Jurkat, Clone E6-1 (cell line): ENCODE results near the gene EGFL7.
"Not testable (repeated sequence)": the region's sequence is repeated elsewhere in the genome, so short reads cannot be mapped to it uniquely, and the experiment has no call there.

Experiments
- DNase-seq: peaks from one replicate; pipeline ENCODE4 v3.0.0-alpha.2; 2011; ENCODE audit warnings: low read depth, low spot score
- H3K4me3 ChIP-seq: 2 replicates; pipeline ENCODE4 v1.5.1; 2011; ENCODE audit warnings: mild to moderate bottlenecking, low read length, control low read depth, moderate library complexity

The EGFL7 gene

DNA sequence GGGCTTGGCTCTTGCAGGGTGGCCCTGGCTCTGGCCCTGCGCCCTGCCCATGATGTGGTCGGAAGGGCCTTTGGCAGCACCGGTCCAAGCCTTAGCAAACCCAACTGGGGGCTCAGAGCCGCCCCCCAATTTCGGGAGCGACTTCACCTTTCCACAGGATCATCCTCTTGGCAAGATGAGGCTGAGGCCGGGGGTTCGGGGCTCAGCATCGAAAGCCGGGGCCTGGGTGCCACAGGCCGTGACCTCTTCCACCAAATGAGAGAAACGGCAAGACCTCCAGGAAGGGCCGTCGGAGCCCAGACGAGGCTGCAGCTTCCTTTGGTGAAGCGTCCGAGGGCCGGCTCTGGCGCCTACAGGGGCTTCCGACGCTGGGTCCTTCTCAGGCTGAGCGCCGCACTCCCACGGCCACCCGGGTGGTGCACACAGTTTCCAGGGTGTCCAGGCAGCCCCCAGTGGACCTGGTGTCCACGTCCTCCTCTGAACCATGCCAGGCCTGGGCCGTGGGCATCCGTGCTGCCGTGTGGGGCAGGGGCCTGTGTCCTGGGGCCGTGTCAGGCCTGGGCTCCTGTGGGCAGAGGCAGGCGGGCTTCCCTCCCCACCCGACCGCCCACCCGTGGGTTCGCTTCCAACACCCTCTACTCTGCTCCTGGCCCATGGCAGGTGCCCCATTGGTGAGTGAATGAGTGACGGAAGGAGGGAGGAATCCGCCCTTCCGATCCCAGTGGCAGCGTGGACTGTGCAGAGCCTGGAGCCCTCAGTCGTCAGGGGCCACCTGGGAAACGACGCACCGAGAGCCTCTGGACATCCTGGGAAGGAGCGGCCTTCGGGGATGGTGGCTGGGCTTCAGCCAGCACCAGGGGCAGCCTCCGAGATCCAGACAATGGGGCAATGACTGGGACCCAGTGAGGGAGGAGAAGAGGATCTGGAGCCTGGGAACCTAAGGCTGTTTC is 29.7 kb downstream of the EGFL7 start:
- no peak overlapping the region for H3K4me3 ChIP-seq
- DNase-seq: no peak

DNA sequence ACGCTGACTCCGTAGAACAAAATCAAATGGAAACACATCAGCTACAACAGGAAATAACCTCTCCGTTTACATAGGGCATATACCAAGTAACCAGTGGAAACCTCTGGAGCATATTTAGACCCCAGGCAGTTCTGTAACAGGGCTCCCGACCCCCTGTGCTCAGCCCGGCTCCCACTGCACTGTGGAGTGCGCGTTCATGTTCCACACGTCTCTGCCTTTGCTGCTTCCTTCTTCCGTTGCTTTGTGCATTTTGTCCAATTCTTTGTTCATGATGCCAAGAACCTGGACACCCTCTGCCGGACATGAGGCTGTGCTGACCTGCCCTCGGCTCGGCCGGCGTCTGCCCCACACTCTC is 30.4 kb downstream of the EGFL7 start:
- DNase-seq: no peak
- no peak overlapping the region for H3K4me3 ChIP-seq

DNA sequence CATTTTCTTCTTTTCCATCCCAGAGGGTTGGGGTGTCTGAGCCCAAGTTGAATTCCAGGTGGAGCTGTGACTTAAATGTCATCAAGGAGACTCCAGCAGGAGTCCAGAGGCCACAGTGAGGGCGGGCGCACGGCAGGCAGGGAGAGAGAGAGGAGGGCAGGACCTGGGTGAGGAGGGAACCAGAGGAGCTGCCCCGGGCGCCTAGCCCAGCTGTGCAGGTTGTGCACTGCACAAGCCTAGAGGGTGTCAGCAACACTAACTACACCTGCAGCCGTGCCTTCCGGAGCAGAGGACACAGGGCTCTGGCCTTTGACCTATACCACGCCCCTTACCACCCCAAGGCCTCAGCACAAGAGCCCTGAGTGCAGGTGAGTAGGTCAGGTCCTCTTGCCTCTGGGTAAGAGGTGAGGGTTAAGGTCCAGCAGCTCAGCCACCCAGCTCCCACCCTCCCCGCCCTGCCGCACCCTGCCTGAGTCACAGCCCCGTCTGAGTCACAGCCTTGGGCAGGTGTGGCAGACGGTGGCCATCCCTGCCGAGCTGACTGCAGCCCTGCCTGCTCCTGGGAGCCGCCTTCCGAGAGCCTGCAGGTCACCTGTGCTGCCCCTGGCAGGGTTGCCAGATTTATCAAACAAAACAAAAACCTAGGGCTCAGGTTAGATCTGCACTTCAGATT is 30.9 kb downstream of the EGFL7 start:
- H3K4me3 ChIP-seq: no peak overlapping the region
- no peak for DNase-seq

DNA sequence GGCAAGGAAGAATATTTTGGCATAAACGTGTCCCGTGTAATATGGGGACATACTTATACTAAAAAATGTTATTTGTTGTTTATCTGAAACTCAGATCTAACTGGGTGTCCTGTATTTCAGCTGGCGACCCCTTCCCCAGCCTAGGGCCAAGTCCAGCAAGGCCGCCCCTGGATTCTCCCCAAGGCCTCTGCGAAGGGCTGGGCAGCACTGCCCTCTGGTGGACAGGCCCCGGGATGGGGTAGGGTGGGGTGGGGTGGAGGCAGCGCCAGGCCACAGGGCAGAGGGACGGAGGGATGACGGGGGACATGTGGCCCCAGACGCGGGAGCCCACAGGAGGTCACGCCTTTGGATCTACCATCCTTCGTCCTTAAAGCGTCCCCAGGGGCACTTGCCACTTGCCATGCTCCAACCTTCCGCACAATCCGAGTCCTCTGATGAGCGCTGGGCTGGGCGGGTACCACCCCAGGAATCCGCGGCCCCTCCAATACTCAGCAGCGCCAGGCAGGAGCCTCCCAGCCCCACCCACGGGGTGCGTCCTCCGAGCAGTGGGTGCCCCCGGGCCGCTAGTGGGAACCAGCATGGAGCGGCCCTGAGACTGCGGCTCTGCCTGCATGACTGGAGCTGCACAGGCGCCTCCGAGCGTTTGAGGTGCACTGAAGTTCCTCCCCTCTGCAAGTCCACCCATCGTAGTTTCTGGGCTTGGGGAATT is 31.6 kb downstream of the EGFL7 start:
- H3K4me3 ChIP-seq: no peak overlapping the region
- DNase-seq: no peak

DNA sequence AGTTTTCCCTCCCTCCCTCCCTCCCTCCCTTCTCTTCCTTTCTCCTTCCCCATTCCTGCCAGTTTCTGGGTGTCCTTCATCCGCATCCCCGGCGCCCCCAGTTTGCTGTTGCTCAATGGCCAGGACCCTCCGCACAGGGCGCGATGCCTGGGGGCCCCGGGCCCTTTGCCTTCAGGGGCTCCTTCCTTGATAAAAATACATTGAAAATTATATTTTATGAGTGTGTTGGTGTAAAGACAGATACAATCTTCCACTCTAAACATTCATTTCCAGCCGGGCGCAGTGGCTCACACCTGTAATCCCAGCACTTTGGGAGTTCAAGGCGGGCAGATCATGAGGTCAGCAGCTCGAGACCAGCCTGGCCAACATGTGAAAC is 32.1 kb downstream of the EGFL7 start:
- H3K4me3 ChIP-seq: no peak overlapping the region
- no peak for DNase-seq

DNA sequence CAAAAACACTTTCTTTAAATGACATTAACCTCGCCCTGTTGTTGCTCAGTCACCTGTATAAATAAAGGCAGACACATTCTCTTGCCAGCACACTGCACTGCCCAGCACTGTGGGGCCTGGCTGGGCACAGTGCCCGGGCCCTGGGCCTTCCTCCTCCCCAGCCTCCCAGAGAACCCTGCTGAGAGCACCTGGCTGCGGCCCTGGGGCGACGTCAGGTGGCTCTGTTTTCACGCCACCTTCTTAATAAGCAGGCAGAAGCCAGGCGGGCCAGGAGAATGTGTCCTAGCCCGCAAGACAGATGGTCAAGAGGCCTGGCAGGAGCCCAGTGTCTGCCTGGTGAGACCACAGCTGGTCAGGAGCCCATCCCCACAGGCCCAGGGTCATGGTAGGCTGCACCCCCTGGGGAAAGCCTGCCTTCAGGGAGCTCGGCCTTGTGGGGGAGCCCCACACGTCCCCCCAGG is 32.7 kb downstream of the EGFL7 start:
- no peak for DNase-seq
- no peak overlapping the region for H3K4me3 ChIP-seq

DNA sequence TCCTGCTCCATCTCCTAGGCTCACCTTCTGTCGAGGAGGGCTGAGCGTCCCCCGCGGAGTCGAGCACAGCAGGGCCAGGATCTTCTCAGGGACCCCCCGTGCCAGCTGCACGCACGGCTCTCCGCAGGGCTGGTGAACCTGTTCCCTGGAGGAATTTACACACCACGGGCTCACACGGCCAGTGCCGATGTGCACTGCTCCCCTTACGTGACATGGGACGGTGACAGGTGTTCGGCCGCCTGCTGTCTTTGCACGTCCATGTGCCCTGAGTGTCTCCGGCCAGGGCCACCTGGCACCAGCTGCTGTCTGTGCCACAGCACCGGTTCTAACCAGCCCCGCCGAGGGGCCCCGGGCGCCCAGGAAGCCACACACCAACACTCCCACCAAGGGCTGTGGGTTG is 33.2 kb downstream of the EGFL7 start:
- no peak for DNase-seq
- no peak overlapping the region for H3K4me3 ChIP-seq

DNA sequence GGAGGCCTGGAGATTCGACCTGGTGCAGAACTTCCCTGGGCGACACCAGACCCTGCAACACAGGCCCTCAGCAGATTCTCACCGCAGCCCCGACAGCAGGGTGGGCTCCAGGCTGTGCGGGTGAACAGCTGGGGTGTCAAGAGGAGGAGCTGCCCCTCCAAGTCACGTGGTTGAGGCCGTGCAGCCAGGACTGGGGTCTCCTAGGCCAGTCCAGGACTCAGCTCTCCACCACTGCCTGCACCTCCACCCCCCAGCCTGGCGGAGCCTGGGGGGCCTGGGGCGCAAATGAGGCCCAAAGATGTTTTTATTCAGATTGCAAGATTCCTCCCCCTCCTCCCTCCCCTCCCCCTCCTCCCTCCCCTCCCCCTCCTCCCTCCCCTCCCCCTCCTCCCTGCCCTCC is 33.8 kb downstream of the EGFL7 start:
- DNase-seq: no peak
- no peak overlapping the region for H3K4me3 ChIP-seq

DNA sequence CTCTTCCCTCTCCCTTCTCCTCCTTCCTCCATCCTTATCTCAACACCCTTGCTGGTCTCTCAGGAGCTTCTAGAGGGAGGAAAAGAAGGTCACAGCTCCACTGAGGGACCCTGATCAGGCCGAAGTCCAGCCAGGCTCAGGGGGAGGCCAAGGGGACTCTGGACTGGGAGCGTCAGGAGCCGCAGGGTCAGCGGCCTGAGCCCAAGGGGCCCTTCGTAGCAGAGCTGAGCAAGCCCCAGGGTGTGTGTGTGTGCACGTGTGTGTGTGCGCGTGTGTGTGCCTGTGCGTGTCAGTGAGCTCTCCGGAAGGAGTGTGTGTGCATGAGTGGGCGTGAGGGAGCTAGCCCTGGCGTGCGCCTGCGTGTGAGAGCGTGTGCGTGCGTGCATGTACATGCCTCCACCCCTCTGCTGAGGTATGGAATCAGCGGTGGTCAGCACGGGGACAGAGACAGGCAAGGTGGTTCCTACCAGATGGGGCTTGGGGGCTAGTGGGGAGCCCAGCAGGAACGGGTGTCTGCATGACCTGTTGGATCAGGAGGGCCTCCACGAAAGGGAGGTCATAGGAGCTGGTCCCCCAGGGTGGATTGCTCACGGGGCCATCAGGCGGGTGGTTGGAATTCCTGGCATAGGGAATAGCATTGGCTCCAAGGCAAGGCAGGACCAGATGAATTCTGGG is 34.6 kb downstream of the EGFL7 start:
- no peak overlapping the region for H3K4me3 ChIP-seq
- DNase-seq: no peak

DNA sequence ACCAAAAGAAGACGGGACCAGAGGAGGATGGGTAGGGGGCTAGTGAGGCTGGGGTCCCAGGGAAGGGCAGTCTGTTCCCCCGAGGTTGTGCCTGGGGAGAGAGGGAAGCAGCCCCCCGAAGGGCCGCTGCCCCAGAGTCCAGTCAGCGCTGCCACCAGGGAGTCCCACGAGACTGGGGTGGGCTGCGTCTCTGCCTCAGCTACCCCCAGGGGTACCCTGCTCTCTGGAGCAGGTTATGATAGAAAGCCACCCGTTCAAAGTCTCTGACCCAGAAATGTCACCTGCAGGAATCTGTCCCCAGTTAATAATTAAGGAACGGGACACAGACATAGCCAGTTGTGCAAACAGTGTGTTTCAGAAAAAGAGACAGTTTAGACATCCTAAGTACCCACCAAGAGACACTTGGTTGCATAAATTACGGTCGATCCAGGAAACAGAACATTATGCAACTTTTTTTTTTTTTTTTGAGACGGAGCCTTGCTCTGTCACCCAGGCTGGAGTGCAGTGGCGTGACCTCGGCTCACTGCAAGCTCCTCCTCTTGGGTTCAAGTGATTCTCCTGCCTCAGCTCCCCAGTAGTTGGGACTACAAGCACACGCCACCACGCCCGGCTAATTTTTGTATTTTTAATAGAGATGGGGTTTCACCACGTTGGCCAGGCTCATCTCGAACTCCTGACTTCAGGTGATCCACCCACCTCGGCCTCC is 35.3 kb downstream of the EGFL7 start:
- no peak for DNase-seq
- H3K4me3 ChIP-seq: no peak overlapping the region

DNA sequence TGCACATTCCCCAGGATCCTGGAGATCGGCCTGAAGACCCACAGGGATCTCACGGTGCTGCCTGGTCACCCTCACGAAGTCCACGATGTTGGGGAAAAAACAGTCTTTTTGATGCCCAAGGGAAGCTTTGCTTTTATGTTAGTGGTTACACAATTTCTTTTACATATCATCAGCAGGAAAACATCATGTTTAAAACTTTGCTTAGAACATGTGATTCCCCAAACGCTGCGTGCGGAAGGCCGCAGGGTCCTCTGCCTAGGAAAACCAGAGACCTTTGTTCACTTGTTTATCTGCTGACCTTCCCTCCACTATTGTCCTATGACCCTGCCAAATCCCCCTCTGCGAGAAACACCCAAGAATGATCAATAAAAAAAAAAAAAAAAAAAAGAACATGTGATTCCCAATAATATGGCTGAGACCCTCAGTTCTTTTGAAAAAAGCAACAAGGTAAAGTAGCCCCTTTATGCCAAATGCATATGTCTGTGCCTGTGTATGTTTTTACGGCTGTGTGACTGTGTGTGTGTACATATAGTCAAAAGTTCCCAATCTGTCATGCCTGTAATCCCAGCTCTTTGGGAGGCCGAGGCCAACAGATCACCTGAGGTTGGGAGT is 36.0 kb downstream of the EGFL7 start:
- no peak overlapping the region for H3K4me3 ChIP-seq
- DNase-seq: no peak

DNA sequence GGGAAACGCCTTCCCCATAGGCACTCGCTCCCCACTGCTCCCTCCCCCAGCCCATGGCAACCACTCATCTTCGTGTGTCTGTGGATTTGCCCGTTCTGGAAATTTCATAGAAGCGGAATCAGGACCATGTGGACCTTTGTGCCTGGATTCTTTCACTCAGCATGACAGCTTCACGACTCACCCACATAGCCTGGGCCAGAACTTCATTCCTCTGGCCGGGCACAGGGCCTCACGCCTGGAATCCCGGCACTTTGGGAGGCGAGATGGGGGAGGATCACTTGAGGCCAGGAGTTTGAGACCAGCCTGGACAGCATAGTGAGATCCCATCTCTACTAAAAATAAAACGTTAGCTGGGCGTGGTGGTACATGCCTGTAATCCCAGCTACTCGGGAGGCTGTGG is 37.6 kb downstream of the EGFL7 start:
- no peak overlapping the region for H3K4me3 ChIP-seq
- DNase-seq: no peak

DNA sequence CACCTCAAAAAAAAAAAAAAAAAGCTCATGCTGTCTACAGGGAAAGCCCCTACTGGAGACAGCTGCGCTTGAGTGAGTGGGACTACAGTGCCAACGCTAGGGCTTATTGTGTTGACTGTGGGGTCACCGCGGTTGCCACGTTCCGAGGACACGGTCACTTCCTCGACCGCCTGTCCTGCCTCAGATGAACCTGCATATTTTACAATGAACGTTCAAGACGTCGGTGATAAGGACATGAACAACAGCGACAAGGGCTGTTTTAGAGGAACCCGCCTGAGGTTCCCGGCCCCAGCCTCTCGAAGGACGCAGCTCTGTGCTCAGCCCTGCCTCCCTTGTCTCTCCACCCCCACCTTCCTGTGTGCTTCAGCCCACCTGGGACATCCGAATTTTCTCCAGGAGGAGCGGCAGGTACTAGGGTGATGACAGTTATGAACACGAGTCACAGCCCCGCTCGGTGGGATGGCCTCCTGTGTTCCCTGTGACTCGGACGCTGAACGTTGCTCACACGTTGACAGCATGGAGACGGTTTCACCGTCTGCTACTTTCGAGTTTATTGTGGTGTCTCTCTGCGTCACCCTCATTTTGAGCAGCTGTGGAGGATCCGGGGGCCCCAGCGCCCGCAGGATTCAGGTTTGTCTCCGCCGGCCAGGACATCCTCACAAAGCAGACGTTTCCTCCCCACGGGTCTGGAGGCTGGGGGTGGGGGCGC is 38.4 kb downstream of the EGFL7 start:
- DNase-seq: peak; percentile 32
- peak overlapping the region; percentile 43 for H3K4me3 ChIP-seq

DNA sequence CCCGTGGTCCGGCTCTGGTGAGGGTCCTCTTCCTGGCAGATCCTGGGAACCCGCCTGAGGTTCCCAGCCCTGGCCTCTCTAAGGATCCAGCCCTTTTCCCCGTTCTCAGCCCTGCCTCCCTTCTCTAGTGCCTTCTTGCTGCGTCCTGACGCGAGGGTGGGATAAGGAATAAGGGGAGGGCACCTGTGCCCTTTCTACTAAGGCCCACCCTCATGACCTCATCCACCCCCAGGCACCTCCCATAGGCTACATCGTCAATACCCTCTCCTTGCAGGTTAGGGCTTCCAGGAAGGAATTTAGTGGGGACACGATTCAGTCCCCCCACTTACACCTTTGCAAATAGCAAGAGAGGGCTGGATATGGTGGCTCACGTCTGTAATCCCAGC is 38.9 kb downstream of the EGFL7 start:
- DNase-seq: no peak
- peak overlapping the region; percentile 43 for H3K4me3 ChIP-seq

DNA sequence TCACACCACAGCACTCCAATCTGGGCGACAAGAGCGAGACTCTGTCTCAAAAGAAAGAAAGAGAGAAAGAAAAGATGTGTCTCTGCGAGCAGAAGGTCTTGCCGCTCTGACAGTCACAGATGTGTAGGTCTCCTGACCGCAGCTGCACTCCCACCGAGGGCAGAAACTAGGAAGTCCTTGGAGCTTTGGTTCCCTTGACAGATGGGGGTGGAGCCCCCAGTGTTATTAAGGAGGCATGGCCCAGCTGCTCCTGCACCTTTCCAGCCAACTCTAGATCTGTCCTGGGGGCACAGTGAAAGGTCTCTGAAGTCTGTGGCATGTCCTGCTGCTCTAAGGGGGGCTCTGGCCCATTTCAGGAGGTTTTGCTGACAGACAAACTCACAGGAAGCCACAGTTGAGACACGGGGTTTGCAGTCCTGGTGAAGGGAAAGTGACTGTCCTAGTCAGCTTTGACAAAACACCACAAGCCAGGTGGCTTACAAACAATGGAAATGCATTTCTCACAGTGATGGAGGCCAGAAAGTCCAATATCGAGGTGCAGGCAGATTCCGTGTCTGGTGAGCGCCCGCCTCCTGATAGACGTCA is 40.7 kb downstream of the EGFL7 start:
- peak; percentile 67 for DNase-seq
- no peak overlapping the region for H3K4me3 ChIP-seq

DNA sequence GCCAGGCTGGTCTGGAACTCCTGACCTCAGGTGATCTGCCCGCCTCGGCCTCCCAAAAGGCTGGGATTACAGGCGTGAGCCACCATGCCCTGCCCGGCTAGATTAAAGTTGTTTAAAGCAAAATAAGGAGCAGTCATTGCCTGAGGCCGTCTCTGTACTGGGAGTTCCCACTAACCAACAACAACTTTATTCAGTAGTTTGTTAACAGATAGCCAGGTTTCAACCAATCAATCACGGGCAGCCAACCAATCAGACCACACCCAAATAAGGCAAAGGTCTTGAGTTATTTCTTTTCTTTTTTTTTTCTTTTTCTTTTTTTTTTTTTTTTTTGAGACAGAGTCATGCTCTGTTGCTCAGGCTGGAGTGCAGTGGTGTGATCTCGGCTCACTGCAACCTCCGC is 42.0 kb downstream of the EGFL7 start:
- not testable (repeated sequence) for DNase-seq, H3K4me3 ChIP-seq

DNA sequence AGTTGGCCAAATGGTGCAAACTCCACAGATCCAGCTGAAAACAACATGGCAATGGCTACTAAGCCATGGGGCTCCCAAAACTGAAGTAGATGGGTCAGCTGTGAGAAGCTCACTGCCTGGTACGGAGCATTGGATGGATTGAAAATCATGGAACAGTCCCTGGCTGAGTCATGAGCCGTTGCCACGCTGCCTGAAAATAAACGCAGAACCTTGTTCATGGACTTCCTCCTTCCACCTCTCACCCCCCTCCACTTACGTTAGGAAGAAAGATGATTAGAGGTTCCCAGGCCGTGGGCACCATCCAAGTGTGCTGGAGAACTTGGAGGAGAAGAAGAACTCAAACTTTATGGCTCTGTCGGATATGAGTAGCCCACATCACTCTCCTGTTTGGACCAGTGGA is 42.8 kb downstream of the EGFL7 start:
- no peak overlapping the region for H3K4me3 ChIP-seq
- no peak for DNase-seq

DNA sequence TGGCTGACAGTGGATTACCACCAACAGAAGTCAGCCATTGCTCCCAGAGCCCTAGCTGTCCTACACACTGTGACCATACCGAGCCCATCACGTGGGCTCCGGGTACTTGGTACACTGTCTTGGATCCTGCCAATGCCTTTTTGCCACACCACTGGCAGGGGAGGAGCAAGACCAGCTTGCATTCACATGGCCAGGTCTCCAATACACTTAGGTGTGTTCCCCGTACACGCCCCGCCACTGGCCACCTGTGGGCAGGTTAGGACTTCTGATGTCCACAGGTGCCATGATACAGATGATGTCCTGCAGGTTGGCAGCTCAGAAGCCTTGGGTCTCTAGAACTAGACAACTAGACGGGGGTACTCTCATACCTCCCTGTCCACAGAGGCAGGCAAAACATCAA is 44.3 kb downstream of the EGFL7 start:
- H3K4me3 ChIP-seq: no peak overlapping the region
- DNase-seq: no peak
